HG02973 (cell line): ENCODE results near the gene PLBD2.

ENCODE experiments used
- ATAC-seq: cut with Tn5 transposase; IDR thresholded peaks from one replicate; pipeline ENCODE4 v1.9.1; 2021; ENCODE audit warnings: moderate library complexity; ENCODE audit not compliant: unreplicated experiment

Gene PLBD2

GRCh38 chr12:113414519-113415038 lies 56.2 kb downstream of the PLBD2 start:
- ATAC-seq: no peak

- ATAC-seq: no peak
Observed at GRCh38 chr12:113416091-113416754, 57.8 kb downstream of the PLBD2 start.

- ATAC-seq: no peak
Observed at GRCh38 chr12:113418213-113418879, 60.0 kb downstream of the PLBD2 start.

- no peak for ATAC-seq
Observed at GRCh38 chr12:113420996-113421595, 62.7 kb downstream of the PLBD2 start.

- peak; percentile 87 for ATAC-seq
Observed at GRCh38 chr12:113422030-113422885, 63.9 kb downstream of the PLBD2 start, which contains the start of gene SDSL. Gene SDSL, plus strand, starts transcription at chr12:113422380. Its CDS starts 5,603 bp downstream, at chr12:113427983.

- ATAC-seq: no peak
Observed at GRCh38 chr12:113422886-113423669, 64.7 kb downstream of the PLBD2 start.

GRCh38 chr12:113424456-113424855 lies 66.1 kb downstream of the PLBD2 start:
- no peak for ATAC-seq

- no peak for ATAC-seq
Observed at GRCh38 chr12:113424915-113425823, 66.8 kb downstream of the PLBD2 start.

GRCh38 chr12:113425960-113426453 lies 67.6 kb downstream of the PLBD2 start:
- no peak for ATAC-seq

GRCh38 chr12:113427882-113428281 lies 69.5 kb downstream of the PLBD2 start:
- ATAC-seq: no peak

- no peak for ATAC-seq
Observed at GRCh38 chr12:113428482-113428881, 70.1 kb downstream of the PLBD2 start.

GRCh38 chr12:113432986-113433385 lies 74.6 kb downstream of the PLBD2 start:
- ATAC-seq: no peak

GRCh38 chr12:113435367-113435766 lies 77.0 kb downstream of the PLBD2 start:
- no peak for ATAC-seq

GRCh38 chr12:113436586-113436985 lies 78.2 kb downstream of the PLBD2 start:
- ATAC-seq: no peak

GRCh38 chr12:113436993-113437728 lies 78.8 kb downstream of the PLBD2 start:
- ATAC-seq: no peak

GRCh38 chr12:113437729-113438100 lies 79.3 kb downstream of the PLBD2 start:
- no peak for ATAC-seq

- no peak for ATAC-seq
Observed at GRCh38 chr12:113438523-113439300, 80.3 kb downstream of the PLBD2 start.

- ATAC-seq: no peak
Observed at GRCh38 chr12:113439301-113439597, 80.9 kb downstream of the PLBD2 start.
